IPS-20b (cell line): ENCODE results near the gene SUSD2.

Source experiments
- H3K27ac ChIP-seq: one replicate; pipeline ENCODE4 v1.5.1; 2013; ENCODE audit warnings: low read length
- H3K27me3 ChIP-seq: 2 replicates; pipeline ENCODE4 v1.6.1; 2013; ENCODE audit warnings: mild to moderate bottlenecking, low read length, inconsistent platforms; ENCODE audit not compliant: insufficient read depth
- H3K36me3 ChIP-seq: 2 replicates; pipeline ENCODE4 v1.6.1; 2013; ENCODE audit warnings: low read depth, mild to moderate bottlenecking, inconsistent platforms, low read length, moderate library complexity; ENCODE audit not compliant: insufficient read depth
- H3K4me1 ChIP-seq: 2 replicates; pipeline ENCODE4 v1.6.1; 2013; ENCODE audit warnings: mild to moderate bottlenecking, control low read depth, inconsistent platforms, low read length, moderate library complexity; ENCODE audit not compliant: insufficient read depth
- H3K4me3 ChIP-seq: 2 replicates; pipeline ENCODE4 v1.5.1; 2013; ENCODE audit warnings: mild to moderate bottlenecking, low read length, inconsistent platforms
- H3K9ac ChIP-seq: 2 replicates; pipeline ENCODE4 v1.6.1; 2013; ENCODE audit warnings: low read depth, mild to moderate bottlenecking, inconsistent platforms, low read length, moderate library complexity
- H3K9me3 ChIP-seq: 2 replicates; pipeline ENCODE4 v1.6.1; 2013; ENCODE audit warnings: mild to moderate bottlenecking, low read depth, low read length, inconsistent platforms; ENCODE audit not compliant: insufficient read depth

The SUSD2 gene

GRCh38 chr22:24186352-24186740 is 5.1 kb downstream of the SUSD2 start:
- Histone ChIP-seq H3K4me1 (peaks cover 3% of the 10 kb centered on the region; the same call in 1 of the 2 replicates), H3K27me3 (no peaks in the 10 kb centered on the region), H3K9me3 (no peaks in the 10 kb centered on the region), H3K4me3 (no peak overlapping the region), H3K27ac (no peak overlapping the region), H3K36me3 (no peaks in the 10 kb centered on the region), H3K9ac (no peak overlapping the region)

GRCh38 chr22:24186892-24187670 is 5.8 kb downstream of the SUSD2 start:
- Histone ChIP-seq H3K27ac (no peak overlapping the region), H3K4me3 (no peak overlapping the region), H3K4me1 (no peaks in the 10 kb centered on the region), H3K27me3 (no peaks in the 10 kb centered on the region), H3K9ac (no peak overlapping the region), H3K36me3 (no peaks in the 10 kb centered on the region), H3K9me3 (no peaks in the 10 kb centered on the region)

GRCh38 chr22:24187731-24188644 is 6.7 kb downstream of the SUSD2 start:
- Histone ChIP-seq H3K4me1 (no peaks in the 10 kb centered on the region), H3K36me3 (no peaks in the 10 kb centered on the region), H3K9me3 (no peaks in the 10 kb centered on the region), H3K27ac (no peak overlapping the region), H3K9ac (no peak overlapping the region), H3K27me3 (no peaks in the 10 kb centered on the region), H3K4me3 (no peak overlapping the region)

- Histone ChIP-seq H3K36me3 (no peaks in the 10 kb centered on the region), H3K9ac (no peak overlapping the region), H3K4me3 (no peak overlapping the region), H3K27ac (no peak overlapping the region), H3K27me3 (no peaks in the 10 kb centered on the region), H3K4me1 (no peaks in the 10 kb centered on the region), H3K9me3 (no peaks in the 10 kb centered on the region)
Observed at GRCh38 chr22:24188705-24189248, 7.5 kb downstream of the SUSD2 start.

- no peaks in the 10 kb centered on the region for H3K4me1 ChIP-seq
- H3K27me3 ChIP-seq: no peaks in the 10 kb centered on the region
- no peaks in the 10 kb centered on the region for H3K36me3 ChIP-seq
- no peak overlapping the region for H3K4me3 ChIP-seq
- H3K27ac ChIP-seq: no peak overlapping the region
- no peaks in the 10 kb centered on the region for H3K9me3 ChIP-seq
- H3K9ac ChIP-seq: no peak overlapping the region
Observed at GRCh38 chr22:24189249-24190158, 8.2 kb downstream of the SUSD2 start.

- Histone ChIP-seq H3K27ac (no peak overlapping the region), H3K4me3 (no peak overlapping the region), H3K36me3 (no peaks in the 10 kb centered on the region), H3K9me3 (no peaks in the 10 kb centered on the region), H3K9ac (no peak overlapping the region), H3K27me3 (no peaks in the 10 kb centered on the region), H3K4me1 (no peaks in the 10 kb centered on the region)
Observed at GRCh38 chr22:24190159-24190540, 8.9 kb downstream of the SUSD2 start.

GRCh38 chr22:24190596-24191208 is 9.4 kb downstream of the SUSD2 start:
- Histone ChIP-seq H3K27ac (no peak overlapping the region), H3K4me1 (no peaks in the 10 kb centered on the region), H3K9ac (no peak overlapping the region), H3K9me3 (no peaks in the 10 kb centered on the region), H3K36me3 (no peaks in the 10 kb centered on the region), H3K27me3 (no peaks in the 10 kb centered on the region), H3K4me3 (no peak overlapping the region)

GRCh38 chr22:24191381-24191841 is 10.1 kb downstream of the SUSD2 start:
- Histone ChIP-seq H3K9me3 (no peaks in the 10 kb centered on the region), H3K4me1 (no peaks in the 10 kb centered on the region), H3K27me3 (no peaks in the 10 kb centered on the region), H3K9ac (no peak overlapping the region), H3K36me3 (no peaks in the 10 kb centered on the region), H3K4me3 (no peak overlapping the region), H3K27ac (no peak overlapping the region)

GRCh38 chr22:24191893-24192292 is 10.6 kb downstream of the SUSD2 start:
- Histone ChIP-seq H3K27me3 (no peaks in the 10 kb centered on the region), H3K9me3 (no peaks in the 10 kb centered on the region), H3K9ac (no peak overlapping the region), H3K4me3 (no peak overlapping the region), H3K4me1 (no peaks in the 10 kb centered on the region), H3K27ac (no peak overlapping the region), H3K36me3 (no peaks in the 10 kb centered on the region)

- H3K36me3 ChIP-seq: no peaks in the 10 kb centered on the region
- H3K4me1 ChIP-seq: no peaks in the 10 kb centered on the region; the same call in 1 of the 2 replicates
- H3K9ac ChIP-seq: no peak overlapping the region
- H3K9me3 ChIP-seq: no peaks in the 10 kb centered on the region
- no peak overlapping the region for H3K27ac ChIP-seq
- no peaks in the 10 kb centered on the region for H3K27me3 ChIP-seq
- no peak overlapping the region for H3K4me3 ChIP-seq
Observed at GRCh38 chr22:24198682-24199052, 17.4 kb downstream of the SUSD2 start.
